Activated CD4-positive, alpha-beta T cell treated with anti-CD3 and anti-CD28 coated beads, Interleukin-2, Interleukin-4, amounts not matched to agents 100 ng/mL and 50 ng/mL, durations not matched to agents 16 hours and 8 hours (primary cell): ENCODE measurements around the gene UACA.
"Not testable (repeated sequence)": the region's sequence is repeated elsewhere in the genome, so short reads cannot be mapped to it uniquely, and the experiment has no call there.

Experiments
- DNase-seq: peaks from one replicate; pipeline ENCODE4 v3.0.0-alpha.2; 2020; ENCODE audit warnings: low spot score

UACA gene

DNA sequence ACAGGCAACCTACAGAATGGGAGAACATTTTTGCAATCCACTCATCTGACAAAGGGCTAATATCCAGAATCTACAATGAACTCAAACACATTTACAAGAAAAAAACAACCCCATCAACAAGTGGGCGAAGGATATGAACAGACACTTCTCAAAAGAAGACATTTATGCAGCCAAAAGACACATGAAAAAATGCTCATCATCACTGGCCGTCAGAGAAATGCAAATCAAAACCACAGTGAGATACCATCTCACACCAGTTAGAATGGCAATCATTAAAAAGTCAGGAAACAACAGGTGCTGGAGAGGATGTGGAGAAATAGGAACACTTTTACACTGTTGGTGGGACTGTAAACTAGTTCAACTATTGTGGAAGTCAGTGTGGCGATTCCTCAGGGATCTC, 100.3 kb downstream of the UACA start:
- not testable (repeated sequence) for DNase-seq

GRCh38 chr15:70659662-70660061, 103.7 kb downstream of the UACA start:
- no peak for DNase-seq

DNA sequence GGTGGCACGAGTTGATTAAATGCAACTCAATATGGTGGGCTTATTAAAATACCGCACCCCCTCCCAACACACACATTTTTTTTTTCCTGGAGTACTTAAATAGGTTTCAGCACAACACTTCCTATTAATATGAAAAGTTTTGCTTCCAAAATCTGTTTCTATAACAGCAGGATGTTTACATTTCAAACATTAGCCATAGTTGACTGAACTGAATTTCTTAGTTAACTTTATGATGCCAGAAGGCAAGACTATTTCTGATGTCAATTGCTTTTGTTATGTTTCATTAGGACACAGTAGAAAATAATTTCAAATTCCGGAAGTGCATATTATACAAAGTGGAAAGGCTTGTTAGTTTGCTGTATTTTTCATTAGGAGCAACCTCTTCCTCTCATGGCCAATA, 104.7 kb downstream of the UACA start:
- no peak for DNase-seq

GRCh38 chr15:70653426-70653825, 109.9 kb downstream of the UACA start:
- DNase-seq = no peak

DNA sequence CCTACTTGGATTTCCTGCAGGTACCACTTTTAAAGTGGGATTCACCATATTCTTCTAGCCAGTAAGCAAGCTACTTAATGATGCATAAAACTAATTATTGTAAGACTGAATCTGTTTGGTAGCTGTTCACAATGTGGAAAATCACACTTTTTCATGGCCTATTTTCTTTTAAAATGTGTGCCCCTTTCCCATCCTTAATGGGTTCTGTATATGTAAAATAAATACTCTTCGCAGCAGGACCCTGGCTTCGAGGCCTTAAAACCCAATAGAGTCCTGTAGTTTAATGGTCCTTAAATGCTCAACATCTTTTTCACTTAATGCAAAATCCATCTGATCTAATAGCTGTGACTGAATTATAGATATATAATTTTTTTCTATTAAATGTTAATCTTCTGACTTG, 111.0 kb downstream of the UACA start:
- DNase-seq = no peak

GRCh38 chr15:70651303-70651845, 112.0 kb downstream of the UACA start:
- DNase-seq = no peak

DNA sequence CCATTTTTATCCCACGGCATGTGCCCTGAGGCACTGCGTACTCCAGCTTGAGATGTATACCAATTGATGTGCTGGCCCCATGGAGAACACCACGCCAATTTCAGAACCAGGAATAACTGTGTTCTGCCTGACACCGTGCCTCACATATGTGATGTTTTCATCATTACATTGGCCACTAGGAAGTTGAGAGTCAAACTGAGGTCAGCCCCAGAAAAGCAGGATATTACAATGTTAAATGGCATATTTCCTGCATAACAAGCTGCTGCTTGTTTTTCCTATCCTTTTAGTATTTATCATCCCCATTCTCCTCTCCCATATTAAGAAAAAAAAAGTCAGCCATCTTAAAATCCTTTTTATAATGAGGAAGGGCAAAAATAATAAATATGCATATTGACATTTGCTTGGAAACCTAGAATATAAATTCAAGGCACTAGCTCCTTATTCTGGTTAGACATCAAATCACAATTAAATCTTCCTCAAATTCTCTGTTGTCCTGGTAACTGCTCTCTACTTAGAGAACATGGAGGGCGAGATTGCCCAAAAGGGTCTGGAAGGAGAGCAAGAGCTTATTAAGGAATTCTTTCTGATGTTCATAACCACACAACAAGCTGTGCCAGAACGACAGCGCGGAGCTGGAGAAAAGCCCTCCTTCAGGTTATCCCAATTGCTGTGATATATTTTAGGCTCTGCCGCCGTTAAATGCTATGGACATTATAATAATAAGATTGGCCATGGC, 112.6 kb downstream of the UACA start:
- DNase-seq = no peak

DNA sequence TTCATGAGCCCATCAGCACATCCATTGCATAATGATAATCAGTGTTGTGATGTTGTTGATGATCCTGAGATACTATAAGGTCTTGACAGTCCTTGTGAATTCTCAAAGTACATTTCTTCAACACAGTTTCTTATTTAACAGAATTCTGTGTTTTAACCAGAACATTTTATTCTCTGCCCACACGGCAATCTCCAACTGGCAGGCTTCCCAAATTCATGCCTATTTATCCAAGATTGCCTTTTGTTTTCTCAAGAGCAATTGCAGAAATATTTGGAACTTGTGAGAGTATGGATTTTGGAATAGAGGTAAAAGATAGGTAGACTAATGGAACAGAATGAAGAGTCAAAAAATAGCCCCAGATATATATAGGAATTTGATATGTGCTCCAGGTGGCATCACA, 116.0 kb downstream of the UACA start:
- no peak for DNase-seq

DNA sequence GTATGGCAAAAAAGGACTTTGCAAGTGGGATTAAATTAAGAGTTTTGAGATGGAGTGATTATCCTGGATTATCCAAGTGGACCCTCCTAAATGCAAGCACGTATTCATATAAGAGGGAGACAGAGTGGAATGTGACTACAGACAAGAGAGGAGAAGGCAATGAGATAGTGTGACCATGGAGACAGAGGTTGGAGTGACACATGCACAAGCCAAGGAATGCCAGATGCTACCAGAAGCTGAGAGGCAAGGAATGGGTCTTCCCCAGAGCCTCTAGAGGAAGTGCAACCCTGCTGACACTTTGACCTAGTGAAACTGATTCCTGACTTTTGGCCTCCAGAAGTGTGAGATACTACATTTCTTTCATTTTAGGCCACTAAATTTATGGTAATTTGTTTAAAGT, 117.2 kb downstream of the UACA start:
- no peak for DNase-seq

GRCh38 chr15:70643783-70644125, 119.6 kb downstream of the UACA start:
- DNase-seq = no peak

DNA sequence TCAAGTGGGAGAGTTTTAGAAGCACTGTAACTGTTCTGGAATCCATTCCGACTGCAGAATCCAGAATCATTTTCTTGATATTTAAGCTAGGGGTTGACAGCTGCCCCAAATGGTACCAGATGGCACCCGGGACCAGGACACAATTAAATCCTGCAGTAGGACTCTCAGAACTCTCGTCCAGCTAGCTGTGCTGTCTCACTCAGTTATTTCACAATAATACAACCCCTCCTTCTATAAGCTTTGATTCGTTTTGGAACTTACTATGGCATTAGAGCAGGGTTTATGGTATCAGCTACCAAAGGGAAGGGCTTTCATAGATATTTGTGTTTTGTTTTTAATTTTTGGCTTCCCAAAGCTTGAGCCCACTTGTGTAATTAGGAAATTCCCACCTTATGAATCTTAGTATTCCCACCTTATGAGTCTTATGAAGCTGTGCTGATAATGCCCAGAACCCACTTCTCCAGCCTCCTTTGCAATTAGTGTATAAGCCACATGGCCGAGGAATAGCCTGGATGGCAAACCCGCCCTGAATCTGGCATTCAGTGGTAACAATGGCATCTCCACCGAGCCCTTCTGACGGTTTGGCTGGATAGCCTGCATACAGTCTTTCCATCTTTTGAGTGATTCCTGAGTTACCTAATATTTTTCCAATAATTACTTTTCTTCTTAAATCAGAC, 120.1 kb downstream of the UACA start:
- DNase-seq = no peak

GRCh38 chr15:70636540-70637165, 126.7 kb downstream of the UACA start:
- no peak for DNase-seq

DNA sequence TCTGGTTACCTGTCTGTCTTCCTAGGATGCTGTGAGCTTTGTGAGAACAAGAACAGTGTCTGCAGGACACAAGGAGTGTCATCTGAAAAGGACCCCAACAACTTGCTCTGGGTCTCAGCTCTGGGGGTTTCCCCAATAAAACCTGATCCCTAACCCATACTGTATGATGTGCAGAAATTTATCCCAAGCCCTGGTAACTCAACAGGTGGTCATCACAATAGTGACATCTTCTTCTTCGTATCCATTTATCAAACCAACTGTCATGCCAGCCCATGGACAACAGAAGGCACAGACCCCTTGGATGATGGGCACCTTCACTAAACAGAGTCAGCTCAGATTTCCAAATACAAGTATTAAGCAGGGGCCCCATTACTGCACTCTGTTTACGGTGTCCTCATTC, 127.5 kb downstream of the UACA start:
- no peak for DNase-seq

GRCh38 chr15:70633991-70634390, 129.4 kb downstream of the UACA start:
- no peak for DNase-seq

GRCh38 chr15:70633103-70633831, 130.1 kb downstream of the UACA start:
- no peak for DNase-seq

- DNase-seq = no peak
Observed at GRCh38 chr15:70632491-70633102, 130.8 kb downstream of the UACA start.

DNA sequence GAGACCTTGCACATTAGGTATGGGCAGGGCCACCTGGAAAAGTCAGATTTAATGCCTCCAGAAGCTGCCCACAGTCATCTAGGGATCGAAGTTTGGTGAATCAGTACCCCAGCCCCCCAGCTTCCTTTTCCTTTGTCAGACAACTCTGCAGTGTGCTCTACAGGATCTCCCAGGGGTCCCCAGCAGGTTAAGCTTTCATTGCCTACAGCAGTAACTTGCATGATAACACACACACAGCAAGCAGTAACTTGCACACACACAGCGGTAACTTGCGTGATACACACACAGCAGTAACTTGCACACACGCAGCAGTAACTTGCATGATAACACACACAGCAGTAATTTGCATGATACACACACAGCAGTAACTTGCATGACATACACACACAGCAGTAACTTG, 131.3 kb downstream of the UACA start:
- DNase-seq = no peak

DNA sequence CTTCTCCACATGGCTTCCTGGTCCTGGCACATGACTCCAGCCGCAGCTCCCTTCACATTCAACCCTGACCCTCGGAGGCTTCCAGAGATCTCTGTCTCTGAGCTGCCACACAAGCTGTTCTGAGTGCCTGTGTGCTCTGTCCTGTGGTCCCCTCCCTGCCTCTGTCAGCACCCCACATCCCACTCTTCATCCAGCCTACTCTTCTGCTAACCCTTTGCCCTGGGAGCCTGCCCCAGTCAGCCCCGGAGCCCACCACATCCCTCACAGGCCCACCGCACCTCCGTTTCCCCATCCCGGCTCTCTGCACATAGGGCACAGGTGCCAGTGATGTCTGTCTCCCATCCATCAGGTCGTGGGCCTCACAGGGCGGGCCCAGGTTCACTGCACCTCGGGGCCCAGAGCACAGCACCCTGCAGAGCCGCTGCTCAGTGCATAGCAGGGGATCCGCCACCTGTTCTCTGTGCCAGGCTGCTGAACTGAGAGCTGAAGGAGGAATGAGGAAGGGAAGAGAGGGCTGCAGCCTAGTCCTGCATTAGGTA, 133.6 kb downstream of the UACA start:
- no peak for DNase-seq

GRCh38 chr15:70628549-70628896, 134.8 kb downstream of the UACA start:
- no peak for DNase-seq

DNA sequence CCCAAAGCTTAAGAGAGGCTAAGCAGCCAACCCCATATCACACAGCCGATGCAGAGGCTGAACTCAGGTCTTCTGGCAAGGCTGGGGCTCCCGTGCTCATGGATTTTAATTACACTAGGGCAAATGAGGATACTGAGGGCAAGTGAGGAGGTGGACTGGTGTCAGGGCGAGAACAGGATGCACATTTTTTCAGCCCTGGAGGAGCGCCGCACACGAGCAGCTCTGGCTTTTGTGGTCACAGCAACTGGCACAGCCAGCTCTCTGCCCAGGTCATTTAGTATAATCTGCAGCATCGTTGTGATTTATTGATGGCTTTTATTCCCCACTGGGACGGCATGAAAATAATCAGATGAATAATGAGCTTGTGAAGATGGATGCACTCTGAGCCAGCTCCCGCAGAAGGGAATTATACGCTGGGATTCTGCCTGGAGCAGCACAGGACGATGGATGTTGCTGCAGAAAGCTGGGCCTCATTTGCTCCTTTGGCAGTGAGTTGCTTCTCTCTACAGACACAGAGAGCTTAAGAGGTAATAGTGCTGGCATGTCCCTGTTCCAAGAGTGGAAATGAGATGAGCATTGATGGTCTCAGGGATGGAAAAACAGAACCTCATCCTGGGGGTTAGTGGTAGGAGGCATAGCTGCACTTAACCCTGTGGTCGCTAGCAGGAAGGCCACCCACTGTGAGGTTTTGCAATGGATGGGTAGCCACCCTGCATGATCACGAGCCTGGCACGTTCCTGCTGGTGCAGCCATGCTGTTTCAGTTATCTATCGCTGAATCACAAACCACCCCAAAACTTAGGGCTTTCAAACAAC, 135.4 kb downstream of the UACA start:
- DNase-seq = no peak

- DNase-seq = no peak
Observed at GRCh38 chr15:70627322-70627721, 136.0 kb downstream of the UACA start.
